Epithelial cell of proximal tubule (primary cell): ENCODE data around the gene CAMTA1. TPM values are rescaled to one million over a fixed set of nuclear protein-coding genes. Genes with fewer than 3 reads are reported as not detected.

ENCODE experiments used
- DNase-seq: peaks from one replicate; pipeline ENCODE4 v3.0.0-alpha.2; 2011; ENCODE audit warnings: low read depth
- H3K4me3 ChIP-seq: 2 replicates; pipeline ENCODE4 v1.5.1; 2011; ENCODE audit warnings: low read depth, mild to moderate bottlenecking, low read length
- total RNA-seq: library from RNA; depleted of rRNA; stranded (reverse); fragments of >200 nt; gene quantifications from 2 replicates; pipeline ENCODE4 v1.2.3, GENCODE V29; 2015
- TF ChIP-seq, protein P1 (sequence below): conservative IDR thresholded peaks from 2 replicates; pipeline ENCODE4 v1.5.1; 2012; ENCODE audit warnings: low read depth, mild to moderate bottlenecking, low read length

The CAMTA1 gene
- total RNA-seq, 1 donor from 2014 or later = 79.2 TPM

DNA sequence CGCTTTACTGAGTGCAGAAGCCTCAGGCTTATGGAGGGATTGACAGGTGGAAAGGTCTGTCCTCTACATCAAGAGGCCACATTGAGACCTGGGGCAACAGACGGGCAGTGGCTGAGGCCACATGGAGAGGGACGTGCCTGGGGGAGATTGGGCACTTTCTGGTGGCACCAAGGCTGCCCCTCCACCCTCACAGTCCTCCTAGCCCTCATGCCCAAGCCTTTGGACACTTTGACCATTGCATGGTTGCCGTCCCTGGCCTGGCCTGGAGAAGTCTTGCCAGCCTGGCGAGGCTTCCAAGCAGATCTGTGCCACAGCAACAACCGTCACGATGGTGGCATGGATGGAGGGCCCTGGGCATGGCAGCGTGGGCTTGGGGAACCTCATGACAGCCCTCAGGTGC is 793.8 kb downstream of the CAMTA1 start:
- no peak for DNase-seq
- no peak overlapping the region for H3K4me3 ChIP-seq
- TF ChIP-seq, protein P1, sequence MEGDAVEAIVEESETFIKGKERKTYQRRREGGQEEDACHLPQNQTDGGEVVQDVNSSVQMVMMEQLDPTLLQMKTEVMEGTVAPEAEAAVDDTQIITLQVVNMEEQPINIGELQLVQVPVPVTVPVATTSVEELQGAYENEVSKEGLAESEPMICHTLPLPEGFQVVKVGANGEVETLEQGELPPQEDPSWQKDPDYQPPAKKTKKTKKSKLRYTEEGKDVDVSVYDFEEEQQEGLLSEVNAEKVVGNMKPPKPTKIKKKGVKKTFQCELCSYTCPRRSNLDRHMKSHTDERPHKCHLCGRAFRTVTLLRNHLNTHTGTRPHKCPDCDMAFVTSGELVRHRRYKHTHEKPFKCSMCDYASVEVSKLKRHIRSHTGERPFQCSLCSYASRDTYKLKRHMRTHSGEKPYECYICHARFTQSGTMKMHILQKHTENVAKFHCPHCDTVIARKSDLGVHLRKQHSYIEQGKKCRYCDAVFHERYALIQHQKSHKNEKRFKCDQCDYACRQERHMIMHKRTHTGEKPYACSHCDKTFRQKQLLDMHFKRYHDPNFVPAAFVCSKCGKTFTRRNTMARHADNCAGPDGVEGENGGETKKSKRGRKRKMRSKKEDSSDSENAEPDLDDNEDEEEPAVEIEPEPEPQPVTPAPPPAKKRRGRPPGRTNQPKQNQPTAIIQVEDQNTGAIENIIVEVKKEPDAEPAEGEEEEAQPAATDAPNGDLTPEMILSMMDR = no peak

DNA sequence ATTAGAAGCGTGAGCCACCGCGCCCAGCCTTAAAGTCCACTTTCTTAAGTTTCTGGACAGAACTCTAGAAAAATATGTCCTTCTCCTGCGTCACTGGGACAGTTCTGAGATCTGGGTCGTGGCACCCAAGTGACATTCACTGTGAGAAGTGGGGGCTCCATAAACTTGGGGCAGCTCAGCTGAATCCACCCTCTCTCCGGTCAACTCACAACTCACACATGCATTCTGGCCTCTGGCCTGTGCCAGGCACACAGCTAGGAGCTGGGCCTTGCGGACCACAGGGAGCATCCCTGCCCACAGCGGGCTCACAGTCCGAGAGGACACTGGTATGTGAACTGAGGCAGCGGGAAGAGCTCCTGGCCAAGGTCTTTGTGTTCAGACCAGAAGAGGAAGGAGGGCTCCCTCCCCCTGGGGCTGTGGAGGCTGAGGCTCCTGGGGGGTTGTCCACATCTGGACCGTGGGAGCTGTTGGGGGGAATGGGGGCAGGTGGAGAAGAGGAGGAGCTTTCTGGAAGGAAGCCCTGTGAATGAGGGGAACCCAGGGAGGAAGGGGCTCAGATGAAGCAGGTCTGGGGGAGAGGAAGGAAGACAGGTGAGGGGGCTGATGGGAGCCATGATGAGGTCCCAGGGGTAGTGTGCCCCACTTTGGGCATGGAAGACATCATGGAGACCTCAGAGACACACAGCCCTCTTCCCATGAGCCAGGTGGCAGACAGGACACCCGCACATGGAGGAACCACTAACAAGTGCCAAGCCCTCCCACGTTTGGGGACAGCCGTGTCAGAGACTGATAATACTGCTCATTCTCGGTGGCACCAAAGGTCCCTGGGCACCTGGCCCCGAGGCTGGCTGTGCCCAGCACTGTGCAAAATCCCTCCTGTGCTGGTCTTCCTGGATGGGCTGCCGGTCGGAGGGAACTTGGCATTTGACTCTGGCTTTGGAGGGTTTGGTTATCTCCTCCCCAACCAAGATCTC is 794.9 kb downstream of the CAMTA1 start:
- TF ChIP-seq, protein P1 = no peak
- no peak overlapping the region for H3K4me3 ChIP-seq
- no peak for DNase-seq

DNA sequence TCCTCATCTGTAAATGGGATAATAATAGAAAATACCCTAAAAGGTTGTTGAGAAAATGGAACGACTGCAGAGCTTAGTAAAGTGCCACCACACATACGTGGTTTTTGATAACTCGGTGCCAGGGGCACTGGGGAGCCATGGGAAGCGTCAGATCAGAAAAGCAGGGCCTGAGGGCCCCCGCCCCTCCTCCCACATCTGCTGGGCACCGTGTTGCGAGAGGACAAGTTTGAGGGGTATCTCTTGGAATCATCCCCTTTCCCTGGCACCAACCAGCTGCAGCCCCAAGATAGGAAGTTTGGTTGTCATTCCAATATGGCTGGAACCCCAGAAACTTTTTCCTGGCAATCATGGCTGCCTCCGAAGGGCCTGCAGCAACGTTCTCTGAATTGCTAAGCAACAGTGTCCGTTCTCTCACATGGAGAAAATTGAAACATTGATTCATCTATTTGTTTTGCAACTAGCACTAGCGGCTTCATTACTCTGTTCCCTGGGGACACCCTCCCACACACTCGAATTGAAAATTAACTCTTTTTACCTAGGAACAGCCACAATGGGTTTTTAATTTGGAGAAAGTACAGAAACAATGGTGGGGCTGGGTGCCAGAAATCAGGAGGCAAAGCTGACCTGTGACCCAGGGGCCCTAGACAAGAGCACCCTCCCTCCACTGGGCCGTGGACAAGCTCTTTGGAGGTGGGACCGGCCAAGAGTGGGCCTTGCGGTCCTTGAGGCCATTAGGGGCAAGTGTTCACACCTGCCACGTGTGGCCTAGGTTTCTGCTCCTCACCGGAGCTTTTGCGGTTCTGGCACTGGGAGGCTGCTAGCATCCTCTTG is 795.9 kb downstream of the CAMTA1 start:
- TF ChIP-seq, protein P1 = no peak
- H3K4me3 ChIP-seq = no peak overlapping the region
- peak; percentile 4 for DNase-seq

DNA sequence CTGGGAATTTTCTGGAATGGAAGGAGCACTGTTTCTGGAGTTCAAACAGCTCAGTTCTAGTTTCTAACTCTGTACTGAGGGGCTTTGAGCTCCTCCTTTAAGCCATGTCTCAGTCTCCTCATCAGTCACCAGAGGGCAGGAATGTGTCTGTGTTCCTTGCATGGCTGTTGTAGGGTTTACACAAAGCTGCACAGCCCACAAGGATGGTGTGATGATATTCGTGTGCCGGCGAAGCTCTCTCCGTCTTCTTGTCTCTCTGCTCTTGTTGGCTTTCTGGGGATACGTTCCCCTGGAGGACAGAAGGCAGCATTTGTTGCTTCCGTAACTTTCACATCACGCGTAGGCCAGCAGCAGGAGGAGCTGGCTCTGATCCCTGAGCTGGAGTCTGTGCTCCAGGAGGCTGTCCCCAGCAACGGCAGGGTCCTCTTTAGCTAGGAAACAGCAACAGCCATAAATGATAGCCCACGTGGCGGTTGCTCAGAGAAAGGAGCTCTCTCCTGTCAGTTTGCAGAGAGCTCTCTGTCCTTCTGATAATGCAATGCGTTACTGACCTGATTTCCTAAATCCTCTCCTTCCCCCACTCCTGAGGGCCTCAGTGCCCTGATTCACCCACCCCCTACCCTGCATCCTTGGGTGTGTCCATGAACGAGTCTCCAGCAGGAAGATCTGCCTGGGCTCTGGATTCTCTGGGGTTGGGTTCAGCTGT is 796.7 kb downstream of the CAMTA1 start:
- TF ChIP-seq, protein P1 = peak; percentile 37
- H3K4me3 ChIP-seq = no peak overlapping the region
- DNase-seq = no peak

DNA sequence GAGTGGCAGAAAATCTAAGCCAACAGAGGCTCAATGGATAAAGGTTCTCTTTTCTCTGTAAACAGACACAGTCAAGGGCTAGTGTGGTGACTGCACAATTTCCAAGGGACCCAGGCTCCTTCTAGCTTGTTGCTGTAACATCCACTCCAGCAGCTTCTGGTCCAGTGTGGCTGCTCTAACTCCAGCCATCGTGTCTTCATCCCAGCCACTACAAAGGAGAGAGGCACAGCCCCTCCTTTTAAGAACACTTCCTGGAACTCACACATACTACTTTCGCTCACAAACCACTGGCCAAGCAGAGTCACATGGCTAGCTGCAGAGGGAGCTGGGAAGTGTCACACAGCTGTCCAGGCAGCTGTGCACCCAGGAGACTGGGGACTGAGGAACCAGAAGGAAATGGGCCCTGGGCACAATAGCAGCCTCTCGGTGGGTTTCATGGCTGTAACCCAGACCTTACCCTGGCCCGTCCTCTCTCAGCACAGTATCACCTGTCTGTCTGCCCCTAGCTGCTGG is 797.3 kb downstream of the CAMTA1 start:
- no peak for DNase-seq
- H3K4me3 ChIP-seq = no peak overlapping the region
- TF ChIP-seq, protein P1 = no peak

DNA sequence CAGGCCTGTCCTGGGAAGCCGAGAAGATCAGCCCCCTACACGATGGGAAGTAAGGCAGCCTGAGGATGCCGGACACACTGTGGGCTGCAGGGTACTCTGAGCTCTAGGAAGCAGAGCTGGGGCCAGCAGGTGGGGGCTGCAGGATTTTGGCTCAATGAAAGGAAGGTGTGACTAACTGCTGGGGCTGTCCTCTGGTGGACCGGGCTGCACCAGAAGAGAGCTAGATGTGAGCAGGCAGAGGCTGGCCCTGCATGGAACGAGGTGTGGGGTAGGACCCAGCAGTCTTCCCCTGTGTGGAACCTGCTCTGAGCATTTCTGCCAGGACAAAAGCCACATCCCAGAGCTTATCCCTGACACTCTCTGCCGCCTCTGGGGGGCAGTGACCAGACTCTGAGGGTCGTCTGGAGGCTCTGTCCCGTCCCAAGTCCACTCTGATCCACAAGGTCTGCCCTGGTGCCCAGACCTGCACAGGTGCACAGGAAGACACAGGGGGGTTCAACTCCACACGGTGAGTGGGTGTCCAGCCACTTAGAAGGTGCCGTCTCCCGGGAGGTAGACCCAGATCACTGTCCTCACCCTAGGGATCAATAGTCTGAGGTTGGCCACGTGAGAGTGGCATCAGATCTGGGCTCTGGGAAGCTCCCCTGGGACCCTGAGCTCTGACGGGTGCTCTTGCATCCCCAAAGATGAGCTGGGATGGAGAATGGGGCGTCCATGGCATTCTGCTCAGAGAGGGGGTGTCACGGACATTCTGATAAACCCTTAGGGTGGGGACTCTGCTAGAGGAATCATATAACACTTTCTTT is 798.2 kb downstream of the CAMTA1 start:
- no peak for DNase-seq
- no peak overlapping the region for H3K4me3 ChIP-seq
- TF ChIP-seq, protein P1 = no peak
